Ectodermal cell (in vitro differentiated cells): Measurements from ENCODE around the gene UFSP2.
"Not testable (repeated sequence)": the region's sequence is repeated elsewhere in the genome, so short reads cannot be mapped to it uniquely, and the experiment has no call there.

Experiments used
- H3K27ac ChIP-seq: 2 replicates; pipeline ENCODE4 v1.7.0; 2013; ENCODE audit warnings: mild to moderate bottlenecking, low read depth, low read length; ENCODE audit not compliant: insufficient read depth, poor library complexity, severe bottlenecking
- H3K27me3 ChIP-seq: 2 replicates; pipeline ENCODE4 v1.7.0; 2013; ENCODE audit warnings: mild to moderate bottlenecking, low read length; ENCODE audit not compliant: insufficient read depth, control insufficient read depth, poor library complexity, severe bottlenecking
- H3K36me3 ChIP-seq: one replicate; pipeline ENCODE4 v1.7.0; 2013; ENCODE audit warnings: low read length; ENCODE audit not compliant: control insufficient read depth, insufficient read depth
- H3K4me1 ChIP-seq: one replicate; pipeline ENCODE4 v1.7.0; 2013; ENCODE audit warnings: low read length; ENCODE audit not compliant: control insufficient read depth, insufficient read depth
- H3K4me3 ChIP-seq: 2 replicates; pipeline ENCODE4 v1.7.0; 2013; ENCODE audit warnings: low read depth, low read length, control low read depth; ENCODE audit not compliant: insufficient read depth
- H3K9me3 ChIP-seq: 2 replicates; pipeline ENCODE4 v1.7.0; 2013; ENCODE audit warnings: mild to moderate bottlenecking, low read length, moderate library complexity; ENCODE audit not compliant: control insufficient read depth
- WGBS, 2 experiments: methylation state at CpG; one replicate each; pipeline ENCODE4 v1.1.7; 2013; ENCODE audit warnings: missing lambda C conversion rate in 2 of 2; 5-methylcytosine and 5-hydroxymethylcytosine counted together

UFSP2 gene

DNA sequence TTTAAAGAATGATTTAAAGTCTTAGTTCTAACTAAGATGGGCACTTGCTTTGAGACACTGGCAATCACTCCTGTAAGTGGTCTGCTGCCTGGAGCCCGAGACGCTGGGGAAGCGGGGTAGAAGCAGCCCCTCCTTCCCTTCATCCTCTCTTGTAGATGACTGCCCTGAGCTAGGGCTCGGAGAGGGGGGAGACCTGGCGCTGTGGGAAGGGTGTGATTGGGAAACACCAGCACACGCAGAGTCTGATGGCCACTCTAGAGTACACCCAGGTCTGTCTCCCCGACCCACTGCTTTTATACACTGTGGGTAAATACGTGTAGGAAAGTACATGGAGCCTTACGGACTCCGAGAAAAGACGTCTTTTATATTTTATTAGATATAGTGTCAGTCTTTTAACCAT, 54.1 kb downstream of the UFSP2 start:
- H3K4me3 ChIP-seq = no peak overlapping the region
- H3K9me3 ChIP-seq = no peaks in the 10 kb centered on the region
- no peaks in the 10 kb centered on the region for H3K4me1 ChIP-seq
- WGBS, 2 experiments = 94 to 95% methylated on average over 9 to 11 of the region's 11 CpGs
- H3K27me3 ChIP-seq = no peaks in the 10 kb centered on the region
- no peak overlapping the region for H3K27ac ChIP-seq
- H3K36me3 ChIP-seq = no peaks in the 10 kb centered on the region

DNA sequence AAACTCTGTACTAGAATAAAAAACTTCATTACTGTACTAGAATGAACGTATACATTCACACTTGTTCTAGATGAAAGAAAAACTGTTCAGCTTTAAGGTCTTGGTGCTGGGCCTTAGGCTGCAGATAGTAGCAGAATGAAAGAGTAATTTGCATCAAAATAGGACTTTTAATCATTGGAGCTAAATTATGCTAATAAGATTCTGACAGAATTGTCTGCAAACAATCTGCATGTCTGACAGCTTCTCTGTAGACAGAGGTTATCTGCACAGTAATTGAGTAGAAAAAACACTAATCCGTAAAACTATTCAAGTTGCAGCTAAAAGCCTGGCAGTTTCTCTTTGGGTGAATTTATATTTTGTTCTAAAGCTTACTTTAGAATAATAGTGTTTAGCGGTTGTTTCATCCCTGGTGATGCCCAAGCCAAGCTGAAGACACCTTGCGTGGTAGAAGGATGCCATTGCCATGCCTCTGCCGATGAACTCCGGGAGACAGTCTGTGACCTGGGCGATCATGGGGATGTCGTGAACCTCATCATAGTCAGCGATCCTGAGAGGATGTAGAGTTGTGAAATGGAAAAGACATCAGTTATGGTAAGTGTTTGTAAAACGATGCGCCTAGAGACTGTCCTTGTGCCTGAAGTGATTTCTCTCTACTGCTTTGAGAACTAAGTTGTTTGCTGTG, 55.4 kb downstream of the UFSP2 start:
- Histone ChIP-seq H3K4me1 (no peaks in the 10 kb centered on the region), H3K27me3 (no peaks in the 10 kb centered on the region), H3K4me3 (no peak overlapping the region), H3K36me3 (no peaks in the 10 kb centered on the region), H3K27ac (no peak overlapping the region), H3K9me3 (no peaks in the 10 kb centered on the region)
- WGBS, 2 experiments = 91 to 97% methylated on average over 11 of the region's 11 CpGs

DNA sequence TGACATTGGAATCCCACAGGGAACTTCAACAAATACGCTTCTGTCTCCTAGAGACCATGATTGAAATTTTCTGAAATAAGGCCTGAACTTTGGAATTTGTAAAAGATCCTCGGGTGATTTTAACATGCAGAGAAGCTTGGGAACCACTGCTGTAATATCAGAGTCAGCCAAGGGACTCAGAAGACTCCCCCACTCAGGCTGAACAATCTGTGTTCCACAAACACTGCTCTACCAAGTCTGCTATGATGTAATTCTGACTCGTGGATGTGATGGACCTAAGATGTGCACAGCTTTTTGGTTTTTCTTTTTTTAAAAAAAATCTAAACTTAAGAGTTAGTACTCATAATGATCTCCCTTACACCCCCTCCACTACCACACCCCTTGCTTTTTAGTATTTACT, 56.0 kb downstream of the UFSP2 start:
- no peak overlapping the region for H3K27ac ChIP-seq
- no peaks in the 10 kb centered on the region for H3K36me3 ChIP-seq
- no peak overlapping the region for H3K4me3 ChIP-seq
- no peaks in the 10 kb centered on the region for H3K9me3 ChIP-seq
- 87 to 90% methylated on average over 2 to 3 of the region's 3 CpGs for WGBS, 2 experiments
- no peaks in the 10 kb centered on the region for H3K4me1 ChIP-seq
- H3K27me3 ChIP-seq = no peaks in the 10 kb centered on the region

DNA sequence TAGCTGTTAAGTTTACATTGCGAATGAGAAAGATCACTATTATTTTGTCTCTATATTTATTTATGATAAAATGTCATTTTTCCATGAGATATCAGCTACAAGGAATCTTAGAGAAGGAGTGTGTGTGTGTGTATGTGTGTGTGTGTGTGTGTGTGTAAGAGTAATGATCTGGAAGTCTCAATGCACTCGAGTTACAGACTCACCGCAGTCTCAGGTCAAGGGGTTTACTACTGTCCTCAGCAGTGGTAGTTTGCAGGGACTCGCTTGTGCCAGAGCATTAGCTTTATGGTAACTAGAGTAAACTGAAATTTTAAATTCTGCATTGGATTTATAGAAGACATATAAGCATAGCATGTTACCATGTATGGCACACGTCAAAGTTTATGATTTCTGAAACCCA, 60.9 kb downstream of the UFSP2 start:
- Histone ChIP-seq H3K27ac (no peak overlapping the region), H3K4me1 (no peaks in the 10 kb centered on the region), H3K36me3 (peaks cover 3% of the 10 kb centered on the region), H3K9me3 (no peaks in the 10 kb centered on the region), H3K4me3 (no peak overlapping the region), H3K27me3 (no peaks in the 10 kb centered on the region)
- WGBS, 2 experiments = 92 to 93% methylated on average over 4 of the region's 5 CpGs

DNA sequence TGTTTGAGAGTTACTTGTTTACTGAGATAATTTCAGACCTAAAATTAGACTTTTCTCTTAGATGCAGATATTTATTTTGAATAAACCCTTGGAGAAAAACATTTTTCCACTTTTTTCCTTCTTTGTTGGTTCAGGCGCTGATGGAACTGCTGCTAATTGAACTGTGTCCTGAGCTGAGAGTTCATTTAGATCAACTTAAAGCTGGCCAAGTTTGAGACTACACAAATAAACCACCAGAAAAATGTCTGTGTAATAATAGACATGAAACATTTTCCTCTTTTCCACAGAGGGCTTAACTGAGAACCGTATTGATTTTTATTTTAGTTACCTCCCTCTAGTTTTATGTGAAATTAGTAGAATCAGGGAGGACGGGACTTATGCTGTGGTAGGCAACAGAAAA, 62.5 kb downstream of the UFSP2 start:
- Histone ChIP-seq H3K9me3 (no peaks in the 10 kb centered on the region), H3K4me3 (no peak overlapping the region), H3K4me1 (no peaks in the 10 kb centered on the region), H3K27me3 (no peaks in the 10 kb centered on the region), H3K27ac (no peak overlapping the region), H3K36me3 (peaks cover 3% of the 10 kb centered on the region)
- WGBS, 2 experiments = 81 to 100% methylated on average over 1 of the region's 3 CpGs

DNA sequence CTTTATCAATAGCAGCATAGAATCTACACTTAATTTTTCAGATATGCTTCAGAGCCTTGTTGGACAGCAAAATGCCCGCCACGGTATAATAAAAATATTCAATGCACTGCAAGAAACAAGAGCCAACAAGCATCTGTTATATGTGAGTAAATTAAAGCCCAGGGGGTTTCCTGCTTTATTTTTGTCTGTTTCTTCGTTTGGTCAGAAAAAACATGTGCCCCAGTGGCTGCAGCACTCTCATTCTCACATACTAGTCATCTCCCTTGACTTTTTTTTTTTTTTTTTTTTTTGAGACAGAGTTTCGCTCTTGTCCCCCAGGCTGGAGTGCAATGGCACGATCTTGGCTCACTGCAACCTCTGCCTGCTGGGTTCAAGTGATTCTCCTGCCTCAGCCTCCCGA, 63.2 kb downstream of the UFSP2 start:
- not testable (repeated sequence) for H3K27ac ChIP-seq, H3K36me3 ChIP-seq, H3K4me1 ChIP-seq, H3K4me3 ChIP-seq, H3K27me3 ChIP-seq, H3K9me3 ChIP-seq
- 95 to 96% methylated on average over 6 of the region's 6 CpGs for WGBS, 2 experiments

DNA sequence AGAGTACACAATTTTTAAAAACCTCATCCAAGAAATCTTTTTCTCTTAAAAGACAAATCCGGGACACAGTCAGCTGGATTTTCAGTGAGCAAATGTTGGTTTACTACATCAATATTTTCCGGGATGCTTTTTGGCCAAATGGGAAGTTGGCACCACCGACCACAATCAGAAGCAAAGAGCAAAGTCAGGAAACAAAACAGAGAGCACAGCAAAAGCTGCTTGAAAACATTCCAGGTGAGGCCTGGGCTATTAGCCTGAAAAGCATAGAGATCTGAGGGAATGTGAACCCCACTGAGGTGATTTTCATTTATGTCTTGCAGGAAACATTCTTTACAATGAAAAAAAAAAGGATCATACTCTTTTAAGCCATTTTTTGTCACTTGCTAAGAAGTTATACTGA, 63.9 kb downstream of the UFSP2 start:
- Histone ChIP-seq H3K27ac (no peak overlapping the region), H3K27me3 (no peaks in the 10 kb centered on the region), H3K36me3 (peaks cover 3% of the 10 kb centered on the region), H3K4me3 (no peak overlapping the region), H3K4me1 (no peaks in the 10 kb centered on the region), H3K9me3 (no peaks in the 10 kb centered on the region)
- 95 to 96% methylated on average over 3 of the region's 3 CpGs for WGBS, 2 experiments

DNA sequence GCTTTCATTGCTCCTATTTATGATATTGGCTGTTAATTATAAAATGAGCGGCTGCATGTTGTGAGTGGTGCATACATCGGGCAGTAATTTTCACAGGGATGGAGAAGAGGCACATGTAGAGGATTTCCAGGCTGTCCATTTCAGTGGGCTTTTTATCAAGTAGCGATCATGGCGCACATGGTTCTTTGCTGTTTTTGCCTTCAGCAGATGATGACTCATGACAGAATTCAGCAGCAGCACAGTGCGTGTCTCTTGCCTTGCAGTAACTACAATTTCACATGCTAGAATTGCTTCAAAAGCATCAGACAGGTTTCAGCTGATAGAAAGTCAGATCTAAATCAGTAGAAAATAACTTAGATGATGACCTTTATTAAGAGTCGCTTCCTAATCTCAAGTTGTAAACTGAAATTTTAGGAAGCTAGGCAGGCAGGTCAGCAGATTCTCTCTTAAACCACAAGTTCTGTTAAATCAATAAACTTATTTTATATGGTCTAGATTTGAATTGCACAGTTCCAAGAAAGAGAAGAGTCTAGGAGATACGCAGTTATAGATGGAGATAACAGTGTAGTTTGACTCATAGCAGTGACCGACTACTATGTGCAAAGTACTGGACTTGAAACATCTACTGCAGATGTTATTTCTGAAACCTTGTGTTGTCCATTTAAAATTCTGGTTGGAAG, 65.9 kb downstream of the UFSP2 start:
- Histone ChIP-seq H3K27ac (no peak overlapping the region), H3K27me3 (no peaks in the 10 kb centered on the region), H3K9me3 (no peaks in the 10 kb centered on the region), H3K36me3 (peaks cover 3% of the 10 kb centered on the region), H3K4me3 (no peak overlapping the region), H3K4me1 (no peaks in the 10 kb centered on the region)
- WGBS, 2 experiments = 94 to 95% methylated on average over 8 of the region's 8 CpGs

DNA sequence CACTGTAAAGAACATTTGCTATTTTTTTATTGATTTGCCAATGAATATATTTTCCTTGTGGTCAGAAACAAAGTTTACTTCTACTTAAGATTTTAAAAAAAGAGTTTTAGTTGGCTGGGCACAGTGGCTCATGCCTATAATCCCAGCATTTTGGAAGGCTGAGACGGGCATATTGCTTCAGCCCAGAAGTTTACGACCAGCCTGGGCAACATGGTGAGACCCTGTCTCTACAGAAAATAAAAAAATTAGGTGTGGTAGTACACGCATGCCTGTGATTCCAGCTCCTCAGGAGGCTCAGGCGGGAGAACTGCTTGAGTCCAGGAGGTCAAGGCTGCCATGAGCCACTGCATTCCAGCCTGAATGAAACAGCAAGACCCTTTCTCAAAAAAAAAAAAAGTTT, 66.8 kb downstream of the UFSP2 start:
- WGBS, 2 experiments = 83 to 90% methylated on average over 4 of the region's 4 CpGs
- H3K27ac ChIP-seq = no peak overlapping the region
- H3K27me3 ChIP-seq = no peaks in the 10 kb centered on the region
- H3K4me3 ChIP-seq = no peak overlapping the region
- H3K9me3 ChIP-seq = no peaks in the 10 kb centered on the region
- peaks cover 3% of the 10 kb centered on the region for H3K36me3 ChIP-seq
- no peaks in the 10 kb centered on the region for H3K4me1 ChIP-seq

DNA sequence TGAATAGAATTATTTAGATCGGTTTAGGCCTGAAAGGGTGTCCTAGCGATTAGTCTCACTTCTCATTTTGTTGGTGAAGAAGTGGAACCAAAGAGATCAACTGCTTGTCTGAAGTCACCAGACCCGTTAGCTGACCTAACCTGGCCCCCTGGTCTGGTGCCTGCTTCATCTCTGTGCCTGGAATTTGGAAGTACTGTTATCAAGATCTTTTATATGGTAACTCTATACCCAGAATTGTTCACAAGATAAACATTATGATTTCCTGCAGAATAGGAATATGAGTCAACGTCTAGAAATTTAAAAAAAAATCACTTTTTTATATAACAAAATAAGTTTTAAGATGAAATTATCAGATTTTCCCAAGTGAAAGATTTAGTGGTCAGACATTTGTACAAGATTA, 67.2 kb downstream of the UFSP2 start:
- WGBS, 2 experiments = 93 to 94% methylated on average over 3 to 4 of the region's 4 CpGs
- H3K4me1 ChIP-seq = no peaks in the 10 kb centered on the region
- H3K36me3 ChIP-seq = peaks cover 3% of the 10 kb centered on the region
- H3K9me3 ChIP-seq = no peaks in the 10 kb centered on the region
- no peak overlapping the region for H3K4me3 ChIP-seq
- H3K27me3 ChIP-seq = no peaks in the 10 kb centered on the region
- H3K27ac ChIP-seq = no peak overlapping the region
